Right forelimb (tissue), 1 donor: ENCODE data around the gene AS3MT.
"Not testable (repeated sequence)": the region's sequence is repeated elsewhere in the genome, so short reads cannot be mapped to it uniquely, and the experiment has no call there.

Experiments
- DNase-seq: peaks from one replicate; pipeline ENCODE4 v3.0.0-alpha.2; 2018

AS3MT gene

DNA sequence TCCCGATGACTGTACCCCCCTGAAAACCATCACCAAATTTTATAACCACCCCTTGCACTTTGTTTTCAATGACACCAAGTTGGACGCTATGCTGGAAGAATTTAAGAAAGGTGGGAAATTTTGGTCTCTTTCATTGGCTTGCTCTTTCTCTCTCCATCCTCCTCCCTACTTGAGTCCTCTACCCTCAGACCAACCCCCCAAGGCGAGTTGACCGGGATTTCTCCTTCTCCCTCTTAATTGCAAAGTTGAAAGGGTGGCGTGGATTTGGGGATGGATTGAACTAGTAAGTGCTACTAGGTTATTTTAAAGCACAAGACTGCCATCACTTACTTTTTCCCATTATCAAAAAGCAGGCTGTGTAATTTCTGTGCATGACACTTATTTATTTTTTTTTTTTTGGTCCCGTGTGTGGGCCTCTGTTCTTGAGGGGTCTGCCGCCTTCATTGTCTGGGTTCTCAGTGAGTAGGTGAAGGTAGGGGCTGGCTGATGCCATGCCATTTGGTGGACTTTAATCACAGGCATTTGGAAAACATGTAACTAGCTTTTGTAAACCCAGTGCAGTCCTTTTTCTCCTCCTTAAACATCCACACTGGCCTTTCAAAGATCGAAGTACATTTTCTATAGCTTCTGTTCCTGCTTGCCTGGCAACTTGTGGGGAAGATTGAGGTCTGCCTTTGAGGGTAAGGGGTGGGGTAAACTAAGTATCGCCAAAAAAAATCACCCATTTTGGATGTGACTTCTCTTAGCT lies 50.9 kb downstream of the AS3MT start:
- DNase-seq = no peak

DNA sequence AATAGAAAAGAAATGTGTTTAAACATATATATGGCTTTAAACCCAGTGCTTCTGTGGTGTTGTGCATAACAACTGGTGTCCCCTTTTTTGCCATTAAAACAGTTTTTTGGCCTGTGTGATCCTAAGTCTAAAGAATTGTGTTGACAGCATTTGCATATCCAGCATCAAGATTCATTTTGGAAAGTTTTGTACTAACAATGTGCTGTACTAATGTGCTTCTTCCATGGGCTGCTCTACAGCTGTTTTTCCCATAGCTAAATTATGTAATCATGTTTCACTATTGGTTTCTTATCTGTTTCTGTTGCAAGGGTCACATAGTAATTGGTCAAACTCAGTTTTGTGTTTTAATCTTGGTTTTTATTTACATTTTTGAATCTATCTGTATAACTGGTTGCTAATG lies 54.3 kb downstream of the AS3MT start:
- DNase-seq = no peak

- no peak for DNase-seq
Observed at GRCh38 chr10:102926842-102927241, 57.6 kb downstream of the AS3MT start.

DNA sequence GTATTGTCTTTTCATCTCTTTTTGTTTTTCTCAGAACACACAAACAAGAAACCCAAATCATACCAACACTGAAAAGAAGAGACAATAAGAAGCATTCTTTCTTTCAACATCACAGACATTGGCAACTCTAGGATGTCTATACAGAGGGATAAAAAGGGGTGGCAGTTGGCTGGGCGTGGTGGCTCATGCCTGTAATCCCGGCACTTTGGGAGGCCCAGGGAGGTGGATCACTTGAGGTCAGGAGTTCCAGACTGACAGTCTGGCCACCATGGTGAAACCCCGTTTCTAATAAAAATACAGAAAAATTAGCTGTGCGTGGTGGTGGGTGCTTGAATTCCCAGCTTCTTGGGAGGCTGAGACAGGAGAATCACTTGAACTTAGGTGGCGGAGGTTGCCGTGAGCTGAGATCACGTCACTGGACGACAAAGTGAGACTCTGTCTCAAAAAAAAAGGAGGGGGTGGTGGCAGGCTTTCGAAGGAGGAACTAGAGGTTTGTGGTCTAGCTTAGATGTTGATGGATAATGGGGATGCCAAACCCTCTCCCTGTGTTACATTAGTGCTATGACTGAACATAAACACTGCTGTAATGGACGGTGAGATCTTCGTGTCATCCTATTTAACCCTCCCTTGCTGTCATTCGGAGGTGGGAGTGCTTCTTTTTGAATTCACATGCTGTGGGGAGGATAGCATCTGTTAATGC lies 58.2 kb downstream of the AS3MT start:
- DNase-seq = no peak

- DNase-seq = not testable (repeated sequence)
Observed at GRCh38 chr10:102928442-102928841, 59.2 kb downstream of the AS3MT start.

GRCh38 chr10:102930720-102931119 lies 61.5 kb downstream of the AS3MT start:
- DNase-seq = no peak

GRCh38 chr10:102931643-102932042 lies 62.4 kb downstream of the AS3MT start:
- DNase-seq = no peak

DNA sequence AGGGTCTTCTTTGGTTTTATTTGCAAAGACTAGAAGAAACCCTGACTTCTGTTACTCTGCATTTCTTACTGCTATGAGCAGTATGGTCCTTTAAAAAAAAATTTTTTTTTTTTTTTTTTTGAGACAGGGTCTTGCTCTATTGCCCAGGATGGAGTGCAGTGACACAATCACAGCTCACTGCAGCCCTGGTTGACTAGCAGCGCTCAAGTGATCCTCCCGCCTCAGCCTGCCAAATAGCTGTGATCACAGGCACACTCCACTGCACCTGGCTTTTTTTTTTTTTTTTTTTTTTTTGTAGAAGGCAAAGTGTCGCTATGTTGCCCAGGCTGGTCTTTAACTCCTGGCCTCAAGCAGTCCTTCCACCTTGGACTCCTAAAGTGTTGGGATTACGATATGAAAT lies 66.2 kb downstream of the AS3MT start:
- no peak for DNase-seq

GRCh38 chr10:102935939-102936605 lies 66.8 kb downstream of the AS3MT start:
- DNase-seq = no peak

DNA sequence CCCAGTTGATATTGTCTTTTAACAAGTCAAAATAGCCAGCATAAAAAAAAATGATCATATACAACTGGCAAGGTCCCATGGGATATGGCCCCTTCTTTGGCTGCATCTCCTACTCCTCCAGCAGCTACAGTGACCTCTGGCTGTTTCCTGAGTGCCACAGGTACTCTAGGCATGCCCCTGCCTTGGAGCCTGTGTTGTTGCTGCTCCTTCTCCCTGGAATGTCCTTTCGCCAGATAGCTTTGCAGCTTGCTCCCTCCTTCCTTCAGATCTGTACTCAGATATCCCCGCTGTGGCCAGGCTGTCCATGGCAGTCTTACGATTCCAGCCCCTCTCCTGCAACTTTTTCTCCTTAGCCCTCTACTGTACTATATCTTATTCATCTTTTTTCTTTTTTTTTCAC lies 72.1 kb downstream of the AS3MT start:
- no peak for DNase-seq

DNA sequence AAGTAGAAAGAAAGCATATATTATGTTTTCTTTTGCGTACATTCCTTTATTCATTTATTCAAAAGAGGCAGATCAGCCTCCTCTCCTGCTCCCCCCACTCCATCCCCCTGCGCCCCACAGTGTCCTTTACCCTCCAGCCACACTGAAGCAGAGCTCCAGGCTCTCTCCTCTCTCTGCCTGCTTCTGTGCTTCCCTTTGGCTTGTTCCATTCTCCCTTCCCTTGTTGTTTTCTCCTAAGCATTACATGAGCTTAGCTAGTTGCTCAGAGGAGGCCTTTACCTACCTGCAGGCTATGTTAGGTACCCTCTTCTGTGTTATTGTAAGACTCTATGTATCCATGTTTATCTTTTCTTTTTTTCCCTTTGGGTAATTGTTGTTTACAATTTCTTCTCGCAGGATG lies 76.2 kb downstream of the AS3MT start:
- DNase-seq = no peak

GRCh38 chr10:102945962-102946361 lies 76.7 kb downstream of the AS3MT start:
- DNase-seq = no peak

DNA sequence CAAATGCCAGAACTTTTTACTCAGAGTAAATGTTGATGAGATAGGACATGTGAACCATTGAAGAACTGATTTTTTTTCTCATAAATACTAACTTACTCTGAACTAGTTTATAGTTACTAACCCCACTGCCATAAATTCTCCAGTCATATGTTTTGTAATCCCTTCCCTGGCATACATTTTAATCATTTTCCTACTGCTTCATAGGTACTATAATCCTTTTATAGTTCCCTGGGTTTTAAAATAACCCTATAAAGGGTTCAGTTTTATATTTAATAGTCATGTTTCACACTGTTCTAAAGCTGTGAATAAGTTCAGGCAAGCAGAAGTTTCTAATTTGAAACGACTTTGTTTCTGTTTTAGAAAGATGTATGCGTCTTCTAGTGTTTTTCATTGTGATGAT lies 77.7 kb downstream of the AS3MT start:
- DNase-seq = no peak

- DNase-seq = no peak
Observed at GRCh38 chr10:102948176-102948575, 78.9 kb downstream of the AS3MT start.

GRCh38 chr10:102948786-102949185 lies 79.5 kb downstream of the AS3MT start:
- no peak for DNase-seq

DNA sequence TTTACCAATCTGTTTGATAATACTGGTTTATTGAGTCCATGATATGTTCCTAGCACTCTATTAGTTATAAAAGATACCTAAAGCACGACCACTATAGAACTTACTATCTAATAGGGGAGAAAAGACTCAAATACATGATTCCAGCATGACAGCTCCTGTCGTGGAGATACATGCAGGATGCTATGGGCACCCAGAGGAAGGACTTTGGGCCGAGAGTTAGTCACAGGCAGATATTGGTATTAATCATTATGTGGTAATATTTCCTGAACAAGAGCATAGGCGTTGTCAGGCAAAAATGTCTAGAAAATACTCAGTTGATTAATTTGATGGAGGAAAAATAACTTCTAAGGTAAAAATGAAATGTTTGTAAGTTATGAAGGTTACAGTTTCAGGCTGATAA lies 80.6 kb downstream of the AS3MT start:
- no peak for DNase-seq

DNA sequence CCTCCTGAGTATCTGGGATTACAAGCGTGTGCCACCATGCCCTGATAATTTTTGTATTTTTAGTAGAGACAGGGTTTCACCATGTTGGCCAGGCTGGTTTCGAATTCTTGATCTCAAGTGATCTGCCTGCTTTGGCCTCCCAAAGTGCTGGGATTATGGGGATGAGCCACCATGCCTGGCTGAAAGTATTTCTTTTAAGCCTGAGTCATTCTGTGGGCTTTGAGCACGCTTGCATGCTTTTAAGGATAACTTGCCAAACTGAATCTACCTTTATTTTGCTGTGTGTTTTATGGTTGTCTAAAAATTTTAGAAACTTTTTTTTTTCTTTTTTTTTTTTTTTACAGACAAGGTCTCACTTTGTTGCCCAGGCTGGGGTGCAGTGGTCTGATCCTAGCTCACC lies 82.0 kb downstream of the AS3MT start:
- DNase-seq = no peak
